Heart right ventricle (tissue), 16 donors: ENCODE results near the gene SLC28A1. TPM values are rescaled to one million over a fixed set of nuclear protein-coding genes. Genes with fewer than 3 reads are reported as not detected.

Source experiments
- ATAC-seq, 8 donors: fragments of 200-7000 bp; cut with Tn5 transposase; one replicate each; pipeline ENCODE4 v1.9.1; 2020; ENCODE audit warnings: mild to moderate bottlenecking in 8 of 8, moderate library complexity in 8 of 8, moderate number of reproducible peaks in 1 of 8
- DNase-seq, 2 donors: peaks; one replicate each; pipeline ENCODE4 v3.0.0-alpha.2; 2020
- H3K27ac ChIP-seq, 10 donors: fragments of 200-600 bp; sonication (generic) in 2 of 10; one replicate each; pipeline versions ENCODE4 v1.5.0 to v1.8.0; 2020 to 2022; ENCODE audit warnings: mild to moderate bottlenecking in 3 of 10
- H3K27me3 ChIP-seq, 7 donors: fragments of 200-600 bp; one replicate each; pipeline ENCODE4 v1.8.0; 2021 to 2022; ENCODE audit warnings: mild to moderate bottlenecking in 2 of 7
- H3K36me3 ChIP-seq, 9 donors: fragments of 200-600 bp; sonication (generic) in 1 of 9; one replicate each; pipeline versions ENCODE4 v1.5.0 to v1.8.0; 2020 to 2022; ENCODE audit warnings: mild to moderate bottlenecking in 2 of 9
- H3K4me1 ChIP-seq, 9 donors: fragments of 200-600 bp; sonication (generic) in 1 of 9; one replicate each; pipeline versions ENCODE4 v1.5.0 to v1.8.0; 2020 to 2022; ENCODE audit warnings: mild to moderate bottlenecking in 4 of 9
- H3K4me3 ChIP-seq, 10 donors: fragments of 200-600 bp; sonication (generic) in 2 of 10; one replicate each; pipeline versions ENCODE4 v1.5.0 to v1.8.0; 2020 to 2022; ENCODE audit warnings: mild to moderate bottlenecking in 7 of 10, moderate library complexity in 2 of 10
- H3K9me3 ChIP-seq, 11 donors: fragments of 200-600 bp in 10 of 11; sonication (generic) in 2 of 11; one replicate each; pipeline versions ENCODE4 v1.5.0 to v1.8.0; 2013 to 2022; ENCODE audit warnings: mild to moderate bottlenecking in 2 of 11, control low read depth in 1 of 11, moderate library complexity in 1 of 11
- CTCF ChIP-seq, 9 donors: fragments of 200-600 bp; sonication (generic) in 2 of 9; IDR thresholded peaks; one replicate each; pipeline versions ENCODE4 v1.5.0 to v1.8.0; 2021 to 2022; ENCODE audit warnings: antibody characterized with exemption in 9 of 9, mild to moderate bottlenecking in 5 of 9, moderate library complexity in 1 of 9
- WGBS, 2 donors: extraction: QIAGEN DNeasy Blood & Tissue Kit; methylation state at CpG; one replicate each; pipeline ENCODE4 v1.1.7; 2013; ENCODE audit warnings: inconsistent platforms in 1 of 2; 5-methylcytosine and 5-hydroxymethylcytosine counted together
- intact Hi-C, 10 donors: fragments of 100-400 bp; cut with DNase I; formaldehyde crosslinking; loops; one replicate each; pipeline versions ENCODE4 v1.11.1 to v1.14.2; 2022
- polyA plus RNA-seq, 2 donors: library from polyadenylated mRNA; stranded (reverse); fragments of 200-250 nt; gene quantifications; one replicate each; pipeline ENCODE4 v1.2.3, GENCODE V29; 2013
- total RNA-seq, 10 donors: library from RNA; stranded (reverse); fragmentation: NEBNext Ultra II Directional in 3 of 10; extraction: Animal tissue kit (Norgen Biotek cat#: 25700) in 3 of 10; gene quantifications; one replicate each; pipeline versions ENCODE4 v1.2.1 to v1.2.4, GENCODE V29; 2021 to 2023
- donor health status: Arrhythmogenic right ventricular cardiomyopathy.
- donor health status: ischemic (EF 13 %, LVEDD 7.1; RV severe dilation, severe dysfunction).
- donor health status: healthy with polysubstance abuse.
- donor health status: DM: no; HTN: yes; CAD: no.
- donor health status: DM: no; HTN: no; CAD: no.
- donor health status: ischemic (EF 25% LVEDD 6.9; RV normal size, moderate dysfunction).
- donor health status: ischemic (EF 25% LVEDD 5.7; RV mildly dilated, moderate dysfunction).
- donor health status: healthy.
- donor health status: DM: yes; HTN: yes; CAD: no.
- donor health status: Ischemic cardiomyopathy.
- donor health status: ischemic (EF 35%, LVEDD 5.7; RV mildly dilated, moderate dysfunction).
- donor health status: nonischemic (EF 11% LVEDD 7.7; RV severe dilation, severe dysfunction).
- donor health status: DM: yes; HTN: yes; CAD: no.
- donor health status: PGD.
- donor health status: ischemic (EF 29% LVEDD 5.4; RV normal size, mild dysfunction).
- donor health status: nonischemic (EF 23%, LVEDD 6.1; RV moderate dilation, normal function).

Gene SLC28A1
- total and polyA plus RNA-seq, 12 donors: 0.07 to 2.2 (median 1.5) TPM

- no peaks in the 10 kb centered on the region for H3K27me3 ChIP-seq
- intact Hi-C loops: loop anchor here in 7 of 10 donors (5.0 to 10.0 kb wide), 4 partner anchors 51 to 66 kb away; no protein-coding TSS in a partner anchor
- peak overlapping the region in 4 of 10 donors; percentile 2 to 53 (median 26) for H3K27ac ChIP-seq
- no peak for ATAC-seq
- peaks cover 11 to 51% (median 29%) of the 10 kb centered on the region in 9 donors for H3K4me1 ChIP-seq
- peaks cover 0 to 97% (median 37%) of the 10 kb centered on the region in 9 donors for H3K36me3 ChIP-seq
- TF ChIP-seq CTCF (IDR thresholded peaks at IDR 0.05): no peak
- H3K9me3 ChIP-seq: no peaks in the 10 kb centered on the region
- WGBS, 2 donors: 56 to 71% methylated on average over 3 of the region's 3 CpGs
- H3K4me3 ChIP-seq: no peak overlapping the region
- DNase-seq: no peak
These were observed 22.7 kb upstream of the SLC28A1 start for GRCh38 chr15:84861781-84862180.

GRCh38 chr15:84862214-84862975 lies 22.1 kb upstream of the SLC28A1 start:
- no peaks in the 10 kb centered on the region for H3K27me3 ChIP-seq

GRCh38 chr15:84863565-84864443 lies 20.7 kb upstream of the SLC28A1 start:
- Histone ChIP-seq H3K9me3 (no peaks in the 10 kb centered on the region), H3K4me1 (peaks cover 11 to 51% (median 29%) of the 10 kb centered on the region in 9 donors), H3K36me3 (peaks cover 0 to 97% (median 36%) of the 10 kb centered on the region in 9 donors), H3K27me3 (no peaks in the 10 kb centered on the region), H3K27ac (peak overlapping the region in 8 of 10 donors; percentile 13 to 65 (median 48)), H3K4me3 (peak overlapping the region in 5 of 10 donors; percentile 3 to 29 (median 21))
- no peak for DNase-seq
- WGBS, 2 donors: 68 to 73% methylated on average over 13 of the region's 13 CpGs
- TF ChIP-seq CTCF (IDR thresholded peaks at IDR 0.05): peak in 8 of 9 donors; percentile 9 to 61 (median 46)
- ATAC-seq: peak; percentile 8 to 77 (median 40)
- intact Hi-C loops: loop anchor here in 7 of 10 donors (5.0 to 10.0 kb wide), 4 partner anchors 48 to 63 kb away; no protein-coding TSS in a partner anchor

More at GRCh38 chr15:84862214-84862975, 22.1 kb upstream of the SLC28A1 start:
- Histone ChIP-seq H3K27ac (peak overlapping the region in 5 of 10 donors; percentile 2 to 53 (median 23)), H3K4me3 (no peak overlapping the region), H3K36me3 (peaks cover 0 to 97% (median 37%) of the 10 kb centered on the region in 9 donors), H3K9me3 (no peaks in the 10 kb centered on the region), H3K4me1 (peaks cover 11 to 51% (median 29%) of the 10 kb centered on the region in 9 donors)
- TF ChIP-seq CTCF (IDR thresholded peaks at IDR 0.05): no peak
- intact Hi-C loops: loop anchor here in 7 of 10 donors (5.0 to 10.0 kb wide), 4 partner anchors 50 to 65 kb away; no protein-coding TSS in a partner anchor
- 87 to 88% methylated on average over 17 of the region's 17 CpGs for WGBS, 2 donors
- DNase-seq (no peak), ATAC-seq (peak in 1 of 8 donors; percentile 4)

- intact Hi-C loops: loop anchor here in 7 of 10 donors (5.0 to 10.0 kb wide), 4 partner anchors 48 to 63 kb away; no protein-coding TSS in a partner anchor
- 23 to 30% methylated on average over 7 of the region's 7 CpGs for WGBS, 2 donors
- H3K36me3 ChIP-seq: peaks cover 0 to 93% (median 34%) of the 10 kb centered on the region in 9 donors
- DNase-seq (peak in 1 of 2 donors; percentile 63), ATAC-seq (peak; percentile 47 to 85 (median 74))
- H3K27ac ChIP-seq: peak overlapping the region in 8 of 10 donors; percentile 13 to 65 (median 48)
- H3K27me3 ChIP-seq: no peaks in the 10 kb centered on the region
- H3K4me1 ChIP-seq: peaks cover 11 to 51% (median 29%) of the 10 kb centered on the region in 9 donors
- peak overlapping the region in 5 of 10 donors; percentile 3 to 29 (median 21) for H3K4me3 ChIP-seq
- H3K9me3 ChIP-seq: no peaks in the 10 kb centered on the region
- no peak for TF ChIP-seq CTCF (IDR thresholded peaks at IDR 0.05)
These were observed 20.0 kb upstream of the SLC28A1 start for GRCh38 chr15:84864444-84864795.
